Stomach (tissue), 9 donors: ENCODE data around the gene CKAP5. TPM values are rescaled to one million over a fixed set of nuclear protein-coding genes. Genes with fewer than 3 reads are reported as not detected.
A peak's percentile ranks its signal among the peaks of the same experiment; 100 is the strongest.

ENCODE experiments used
- DNase-seq, 2 donors: peaks; one replicate each; pipeline versions ENCODE4 v3.0.0 to v3.0.0-alpha.2; 2013 to 2019
- H3K27ac ChIP-seq, 5 donors: fragments of 200-600 bp in 4 of 5; sonication (generic) in 4 of 5; one replicate each; pipeline ENCODE4 v1.5.1; 2013 to 2019; ENCODE audit warnings: mild to moderate bottlenecking in 1 of 5, moderate library complexity in 1 of 5
- H3K27me3 ChIP-seq, 3 donors: fragments of 200-600 bp; sonication (generic); one replicate each; pipeline ENCODE4 v1.5.1; 2017 to 2019; ENCODE audit warnings: mixed run types in 1 of 3
- H3K36me3 ChIP-seq, 4 donors: fragments of 200-600 bp; sonication (generic); 1 replicate in 3 of 4; 2 replicates in 1 of 4; pipeline ENCODE4 v1.5.1; 2016 to 2019
- H3K4me1 ChIP-seq, 4 donors: fragments of 200-600 bp; sonication (generic); one replicate each; pipeline ENCODE4 v1.5.1; 2016 to 2019
- H3K4me3 ChIP-seq, 4 donors: fragments of 200-600 bp; sonication (generic) in 3 of 4; one replicate each; pipeline ENCODE4 v1.5.1; 2016 to 2019; ENCODE audit warnings: mild to moderate bottlenecking in 1 of 4
- H3K9me3 ChIP-seq, 4 donors: fragments of 200-600 bp; sonication (generic); one replicate each; pipeline ENCODE4 v1.5.1; 2016 to 2019
- EP300 ChIP-seq: sonication (generic); formaldehyde crosslinking; IDR thresholded peaks from one replicate; pipeline ENCODE4 v1.6.1; 2017; ENCODE audit warnings: antibody characterized with exemption
- POLR2A ChIP-seq, 4 donors: fragments of 450-650 bp; IDR thresholded peaks; one replicate each; pipeline ENCODE4 v1.6.1; 2016; ENCODE audit warnings: antibody characterized with exemption in 4 of 4, control low read depth in 2 of 4, mild to moderate bottlenecking in 1 of 4, moderate library complexity in 1 of 4
- POLR2AphosphoS5 ChIP-seq, 3 donors: sonication (generic); formaldehyde crosslinking; IDR thresholded peaks; one replicate each; pipeline ENCODE4 v1.6.1; 2016; ENCODE audit warnings: antibody characterized with exemption in 3 of 3
- WGBS, 5 donors: extraction: QIAGEN DNeasy Blood & Tissue Kit in 3 of 5; methylation state at CpG; one replicate each; pipeline versions ENCODE4 v1.1.5 to v1.1.7; 2013 to 2018; 5-methylcytosine and 5-hydroxymethylcytosine counted together
- intact Hi-C: fragments of 100-400 bp; cut with DNase I; formaldehyde crosslinking; loops from one replicate; pipeline ENCODE4 v1.15.1; 2023; ENCODE audit warnings: low total_unique reads
- polyA plus RNA-seq, 3 donors: library from polyadenylated mRNA; stranded (reverse); fragments of 200-250 nt; gene quantifications; one replicate each; pipeline ENCODE4 v1.2.3, GENCODE V29; 2013
- total RNA-seq, 5 donors: library from RNA; depleted of rRNA; stranded (reverse); fragments of >200 nt; gene quantifications; one replicate each; pipeline versions ENCODE4 v1.1.0 to v1.2.3, GENCODE V29; 2014 to 2016
- TF ChIP-seq, protein P1 (sequence below), 7 experiments: fragments of 450-650 bp in 4 of 7; fragments of 200-600 bp in 3 of 7; sonication (generic) in 3 of 7; IDR thresholded peaks; one replicate each; pipeline ENCODE4 v1.5.1; 2016 to 2019; ENCODE audit warnings: antibody characterized with exemption in 7 of 7, control low read depth in 2 of 7, mild to moderate bottlenecking in 1 of 7
- donor health status: healthy with polysubstance abuse.
- donor health status: Bipolar disorder and iron deficiency.
- donor health status: healthy.

The CKAP5 gene
- total and polyA plus RNA-seq, 8 donors, result 7.3 to 327 (median 45.8) TPM

DNA sequence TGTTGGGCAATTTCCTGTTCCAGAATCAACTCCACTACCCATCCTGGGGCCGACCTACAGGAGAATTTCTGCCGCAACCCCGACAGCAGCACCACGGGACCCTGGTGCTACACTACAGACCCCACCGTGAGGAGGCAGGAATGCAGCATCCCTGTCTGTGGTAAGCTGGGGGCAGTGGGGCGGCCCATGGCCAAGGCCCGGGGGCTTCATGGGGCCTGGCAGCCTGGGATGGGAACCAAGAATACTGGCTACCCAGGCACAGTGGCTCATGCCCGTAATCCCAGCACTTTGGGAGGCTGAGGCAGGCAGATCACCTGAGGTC is 122.8 kb downstream of the CKAP5 start:
- H3K27ac ChIP-seq, result no peak overlapping the region
- no peak for DNase-seq
- H3K36me3 ChIP-seq, result no peaks in the 10 kb centered on the region
- H3K27me3 ChIP-seq, result no peaks in the 10 kb centered on the region
- H3K9me3 ChIP-seq, result no peaks in the 10 kb centered on the region
- intact Hi-C loops, result no loop called here
- no peak overlapping the region for H3K4me3 ChIP-seq
- TF ChIP-seq POLR2A (IDR thresholded peaks at IDR 0.05) (no peak), EP300 (no peak), POLR2AphosphoS5 (IDR thresholded peaks at IDR 0.05) (no peak)
- TF ChIP-seq, protein P1, sequence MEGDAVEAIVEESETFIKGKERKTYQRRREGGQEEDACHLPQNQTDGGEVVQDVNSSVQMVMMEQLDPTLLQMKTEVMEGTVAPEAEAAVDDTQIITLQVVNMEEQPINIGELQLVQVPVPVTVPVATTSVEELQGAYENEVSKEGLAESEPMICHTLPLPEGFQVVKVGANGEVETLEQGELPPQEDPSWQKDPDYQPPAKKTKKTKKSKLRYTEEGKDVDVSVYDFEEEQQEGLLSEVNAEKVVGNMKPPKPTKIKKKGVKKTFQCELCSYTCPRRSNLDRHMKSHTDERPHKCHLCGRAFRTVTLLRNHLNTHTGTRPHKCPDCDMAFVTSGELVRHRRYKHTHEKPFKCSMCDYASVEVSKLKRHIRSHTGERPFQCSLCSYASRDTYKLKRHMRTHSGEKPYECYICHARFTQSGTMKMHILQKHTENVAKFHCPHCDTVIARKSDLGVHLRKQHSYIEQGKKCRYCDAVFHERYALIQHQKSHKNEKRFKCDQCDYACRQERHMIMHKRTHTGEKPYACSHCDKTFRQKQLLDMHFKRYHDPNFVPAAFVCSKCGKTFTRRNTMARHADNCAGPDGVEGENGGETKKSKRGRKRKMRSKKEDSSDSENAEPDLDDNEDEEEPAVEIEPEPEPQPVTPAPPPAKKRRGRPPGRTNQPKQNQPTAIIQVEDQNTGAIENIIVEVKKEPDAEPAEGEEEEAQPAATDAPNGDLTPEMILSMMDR (IDR thresholded peaks at IDR 0.05), result no peak
- H3K4me1 ChIP-seq, result peaks cover 8 to 15% (median 10%) of the 10 kb centered on the region in 4 donors
- WGBS, 5 donors, result 85 to 95% (median 88%) methylated on average over 3 to 8 of the region's 8 CpGs

DNA sequence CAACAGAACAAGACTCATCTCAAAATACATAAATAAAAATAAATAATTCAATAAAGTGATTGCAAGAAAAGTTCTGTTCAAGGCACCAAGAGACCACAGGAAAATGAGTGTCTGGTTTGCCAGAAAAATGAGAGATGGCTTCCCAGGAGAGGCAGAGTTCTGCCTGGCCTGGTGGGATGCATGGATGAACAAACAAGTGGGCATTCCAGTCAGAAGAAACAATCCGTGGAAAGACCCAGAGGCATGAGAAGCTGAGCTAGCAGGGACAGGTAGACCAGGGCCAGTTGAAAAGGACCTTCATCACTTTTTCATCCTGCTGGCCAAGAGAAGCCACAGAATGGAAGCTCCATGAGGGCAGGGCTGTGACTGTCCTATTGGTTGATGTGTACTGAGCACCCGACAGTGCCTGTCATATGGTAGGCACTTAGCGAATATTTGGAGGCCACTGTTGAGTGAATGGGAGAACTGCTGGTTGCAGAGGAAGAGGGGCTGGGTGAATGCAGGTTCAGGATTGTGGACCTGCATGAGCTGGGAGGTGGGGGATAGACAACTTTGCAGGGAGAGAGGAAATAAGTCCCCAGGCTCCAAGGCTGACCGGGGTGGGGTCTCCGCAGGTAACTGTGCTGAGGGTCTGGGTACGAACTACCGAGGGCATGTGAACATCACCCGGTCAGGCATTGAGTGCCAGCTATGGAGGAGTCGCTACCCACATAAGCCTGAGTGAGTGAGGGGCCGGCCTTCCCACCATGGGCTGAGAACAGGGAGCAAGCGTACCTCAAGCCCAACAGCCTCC is 123.3 kb downstream of the CKAP5 start:
- peaks cover 9 to 21% (median 13%) of the 10 kb centered on the region in 4 donors for H3K4me1 ChIP-seq
- no peak for TF ChIP-seq POLR2AphosphoS5 (IDR thresholded peaks at IDR 0.05)
- TF ChIP-seq, protein P1 (IDR thresholded peaks at IDR 0.05), result no peak
- no peak for TF ChIP-seq EP300
- no peak for TF ChIP-seq POLR2A (IDR thresholded peaks at IDR 0.05)
- DNase-seq, result no peak
- intact Hi-C loops, result no loop called here
- H3K27ac ChIP-seq, result no peak overlapping the region
- H3K9me3 ChIP-seq, result no peaks in the 10 kb centered on the region
- H3K4me3 ChIP-seq, result no peak overlapping the region
- no peaks in the 10 kb centered on the region for H3K36me3 ChIP-seq
- no peaks in the 10 kb centered on the region for H3K27me3 ChIP-seq
- WGBS, 5 donors, result 93 to 98% (median 96%) methylated on average over 11 of the region's 11 CpGs

DNA sequence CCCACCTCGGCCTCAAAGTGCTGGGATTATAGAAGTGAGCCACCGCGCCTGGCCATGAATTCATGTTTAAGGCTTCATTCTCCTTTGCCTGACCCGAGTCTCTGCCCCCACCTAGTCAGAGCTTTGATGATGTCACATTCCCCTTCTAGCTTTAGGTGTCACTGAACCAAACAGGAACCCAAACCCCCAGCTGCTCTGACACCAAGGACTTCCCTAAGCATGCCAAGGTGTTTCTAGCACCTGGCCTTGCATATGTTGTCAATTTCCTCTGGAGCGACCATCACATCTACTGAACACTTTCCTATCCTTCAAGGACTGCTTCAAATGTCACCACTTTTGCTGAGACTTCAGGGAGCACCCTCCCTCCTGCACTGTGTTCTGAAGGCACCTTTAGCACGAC is 124.8 kb downstream of the CKAP5 start:
- intact Hi-C loops, result no loop called here

DNA sequence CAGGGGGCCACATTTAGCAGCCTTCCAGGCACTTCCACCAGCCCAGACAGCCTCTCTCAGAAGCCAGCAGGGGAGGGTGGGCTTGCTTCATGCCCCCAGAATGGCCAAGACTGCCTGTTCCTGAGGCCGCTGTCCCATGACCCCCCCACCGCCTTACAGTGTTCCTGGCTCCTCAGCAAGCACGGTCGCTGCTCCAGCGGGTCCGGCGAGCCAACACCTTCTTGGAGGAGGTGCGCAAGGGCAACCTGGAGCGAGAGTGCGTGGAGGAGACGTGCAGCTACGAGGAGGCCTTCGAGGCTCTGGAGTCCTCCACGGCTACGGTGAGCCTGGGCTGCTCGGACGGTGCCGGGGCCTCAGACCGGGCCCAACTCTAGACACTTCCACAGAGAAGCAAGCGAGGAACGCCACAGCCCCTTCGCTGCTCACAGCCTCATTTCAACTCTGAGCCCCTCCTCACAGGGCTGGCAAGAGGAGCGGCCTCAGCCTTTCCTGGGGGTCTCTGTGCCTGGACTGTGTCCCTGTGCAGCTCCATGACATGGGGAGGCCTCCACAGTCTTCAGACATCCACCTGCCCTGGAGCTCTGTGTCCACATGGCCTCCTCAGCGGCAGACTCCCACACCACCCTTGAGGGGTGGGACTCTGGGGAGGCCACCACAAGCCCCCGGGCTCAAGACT is 126.4 kb downstream of the CKAP5 start:
- no peak overlapping the region for H3K4me3 ChIP-seq
- no peaks in the 10 kb centered on the region for H3K9me3 ChIP-seq
- no peak for DNase-seq
- peaks cover 9 to 22% (median 19%) of the 10 kb centered on the region in 4 donors for H3K4me1 ChIP-seq
- WGBS, 5 donors, result 75 to 93% (median 91%) methylated on average over 3 to 25 of the region's 25 CpGs
- peak overlapping the region in 4 of 5 donors; percentile 0 to 79 (median 54) for H3K27ac ChIP-seq
- TF ChIP-seq POLR2A (IDR thresholded peaks at IDR 0.05), result no peak
- TF ChIP-seq EP300, result no peak
- no peak for TF ChIP-seq POLR2AphosphoS5 (IDR thresholded peaks at IDR 0.05)
- TF ChIP-seq, protein P1 (IDR thresholded peaks at IDR 0.05), result no peak
- H3K27me3 ChIP-seq, result no peaks in the 10 kb centered on the region
- intact Hi-C loops, result no loop called here
- H3K36me3 ChIP-seq, result no peaks in the 10 kb centered on the region

More for the DNA sequence above, 124.8 kb downstream of the CKAP5 start:
- Histone ChIP-seq H3K4me3 (no peak overlapping the region), H3K9me3 (no peaks in the 10 kb centered on the region), H3K27me3 (no peaks in the 10 kb centered on the region), H3K27ac (no peak overlapping the region), H3K36me3 (no peaks in the 10 kb centered on the region), H3K4me1 (peaks cover 9 to 22% (median 19%) of the 10 kb centered on the region in 4 donors)
- no peak for DNase-seq
- no peak for TF ChIP-seq POLR2A (IDR thresholded peaks at IDR 0.05)
- TF ChIP-seq, protein P1 (IDR thresholded peaks at IDR 0.05), result no peak
- TF ChIP-seq EP300, result no peak
- no peak for TF ChIP-seq POLR2AphosphoS5 (IDR thresholded peaks at IDR 0.05)
- WGBS, 5 donors, result 81 to 87% (median 85%) methylated on average over 6 of the region's 6 CpGs
